GM12878 (cell line): ENCODE results near the gene NCDN. TPM values are rescaled to one million over a fixed set of nuclear protein-coding genes. Genes with fewer than 3 reads are reported as not detected.

ENCODE experiments used
- ATAC-seq: fragments of 200-7000 bp; cut with Tn5 transposase; 3 replicates; pipeline ENCODE4 v1.9.1; 2020; ENCODE audit warnings: mild to moderate bottlenecking, moderate library complexity
- BruUV-seq: library from RNA; stranded (reverse); fragments of 400-500 nt; replicated peaks from 2 replicates; lab custom pipeline; 2021; lab: Mats Ljungman, UMichigan
- CTCF ChIA-PET: fragments of 300-600 bp; sonication (Branson Sonifier 250); formaldehyde crosslinking; extraction: SDS; loops from one replicate; lab custom pipeline; 2021; ENCODE audit warnings: inconsistent platforms; lab: Yijun Ruan, JAX
- POLR2A ChIA-PET: fragments of 350-600 bp; formaldehyde crosslinking; extraction: SDS; loops from one replicate; lab custom pipeline; 2021; ENCODE audit warnings: inconsistent platforms; lab: Charles Lee
- RAD21 ChIA-PET: fragments of 300-600 bp; sonication (Branson Sonifier 250); formaldehyde crosslinking; loops from one replicate; lab custom pipeline; 2023; ENCODE audit warnings: antibody characterized with exemption; ENCODE audit not compliant: unreplicated experiment; lab: Charles Lee
- SMC1A ChIA-PET: fragments of 300-600 bp; sonication (Branson Sonifier 250); formaldehyde crosslinking; loops from one replicate; lab custom pipeline; 2023; ENCODE audit not compliant: unreplicated experiment, uncharacterized antibody; lab: Charles Lee
- DNase-seq: peaks from one replicate; pipeline ENCODE4 v3.0.0-alpha.2; 2011; ENCODE audit warnings: low read depth, low spot score
- FAIRE-seq: peaks from 3 replicates; lab custom pipeline; 2011; peaks lifted over from hg19 to GRCh38; lab: Jason Lieb, UNC
- H2AFZ ChIP-seq: 2 replicates; pipeline ENCODE4 v1.6.0; 2011; ENCODE audit warnings: low read depth, low read length, control low read depth; ENCODE audit not compliant: control insufficient read depth
- H3K27ac ChIP-seq: 2 replicates; pipeline ENCODE4 v1.5.1; 2011; ENCODE audit warnings: control low read depth; ENCODE audit not compliant: control insufficient read depth, insufficient read depth
- H3K27me3 ChIP-seq, 2 experiments: replicated peaks in 1 of 2; 2 replicates each; pipeline versions ENCODE4 v1.6.0 to v1.6.1; 2011; ENCODE audit warnings: low read length in 1 of 2; ENCODE audit not compliant: control insufficient read depth in 2 of 2, insufficient read depth in 2 of 2
- H3K36me3 ChIP-seq, 2 experiments: 2 replicates each; pipeline ENCODE4 v1.5.1; 2011; ENCODE audit warnings: low read length in 1 of 2; ENCODE audit not compliant: control insufficient read depth in 2 of 2, insufficient read depth in 2 of 2
- H3K4me1 ChIP-seq: 2 replicates; pipeline ENCODE4 v1.6.1; 2011; ENCODE audit warnings: mild to moderate bottlenecking, low read length, moderate library complexity, mixed read lengths; ENCODE audit not compliant: control insufficient read depth, insufficient read depth
- H3K4me2 ChIP-seq: 2 replicates; pipeline ENCODE4 v1.6.0; 2011; ENCODE audit warnings: control low read depth; ENCODE audit not compliant: control insufficient read depth, insufficient read depth
- H3K4me3 ChIP-seq: fragments of 200-600 bp; sonication (generic); 2 replicates; pipeline ENCODE4 v1.5.1; 2016
- H3K79me2 ChIP-seq: 2 replicates; pipeline ENCODE4 v1.6.0; 2011; ENCODE audit warnings: low read length; ENCODE audit not compliant: control insufficient read depth, insufficient read depth
- H3K9ac ChIP-seq: 2 replicates; pipeline ENCODE4 v1.8.0; 2011; ENCODE audit warnings: low read length, control low read depth, mixed read lengths; ENCODE audit not compliant: control insufficient read depth, insufficient read depth
- H3K9me3 ChIP-seq: replicated peaks from 3 replicates; pipeline ENCODE4 v1.5.1; 2011; ENCODE audit warnings: mild to moderate bottlenecking, low read length; ENCODE audit not compliant: control insufficient read depth, insufficient read depth
- H4K20me1 ChIP-seq: 2 replicates; pipeline ENCODE4 v1.6.0; 2011; ENCODE audit not compliant: control insufficient read depth, insufficient read depth
- CREB1 ChIP-seq: IDR thresholded peaks from 2 replicates; pipeline ENCODE4 v1.6.1; 2012; ENCODE audit warnings: low read depth, mild to moderate bottlenecking, inconsistent platforms
- CTCF ChIP-seq, 3 experiments: IDR thresholded peaks in 2 of 3; conservative IDR thresholded peaks in 1 of 3; 2 replicates each; pipeline ENCODE4 v1.5.1; 2011; ENCODE audit warnings: low read depth in 3 of 3, low read length in 3 of 3, mild to moderate bottlenecking in 3 of 3, control low read depth in 2 of 3, moderate library complexity in 2 of 3, inconsistent platforms in 1 of 3, mixed read lengths in 1 of 3; ENCODE audit not compliant: control insufficient read depth in 2 of 3, insufficient read depth in 1 of 3; ENCODE audit errors: extremely low read depth in 1 of 3
- NRF1 ChIP-seq: conservative IDR thresholded peaks from 2 replicates; pipeline ENCODE4 v1.6.1; 2011; ENCODE audit warnings: mild to moderate bottlenecking, low read depth, low read length, improper control_type of control experiment
- RAD21 ChIP-seq: IDR thresholded peaks from 2 replicates; pipeline ENCODE4 v1.6.1; 2011; ENCODE audit warnings: mild to moderate bottlenecking, low read depth, low read length, moderate library complexity; ENCODE audit not compliant: insufficient read depth
- SIN3A ChIP-seq: IDR thresholded peaks from 2 replicates; pipeline ENCODE4 v1.6.1; 2012; ENCODE audit warnings: low read depth, low read length, improper control_type of control experiment
- SMC3 ChIP-seq: IDR thresholded peaks from 2 replicates; pipeline ENCODE4 v1.6.1; 2011; ENCODE audit warnings: low read length, improper control_type of control experiment, borderline replicate concordance
- STAT1 ChIP-seq: fragments of 450-650 bp; conservative IDR thresholded peaks from 2 replicates; pipeline ENCODE4 v1.6.1; 2014; ENCODE audit warnings: antibody characterized with exemption, mild to moderate bottlenecking
- TAF1 ChIP-seq: IDR thresholded peaks from 2 replicates; pipeline ENCODE4 v1.6.1; 2011; ENCODE audit warnings: mild to moderate bottlenecking, low read depth, low read length, borderline replicate concordance
- WGBS: methylation state at CpG from one replicate; pipeline ENCODE4 v1.1.6; 2016; ENCODE audit warnings: low lambda C conversion rate; ENCODE audit not compliant: insufficient replicate concordance, insufficient coverage; ENCODE audit errors: missing lambda C conversion rate; 5-methylcytosine and 5-hydroxymethylcytosine counted together
- in situ Hi-C: fragments of 300-500 bp; cut with MboI; formaldehyde crosslinking; loops from 9 replicates; pipeline ENCODE4 v1.14.3; 2018; ENCODE audit warnings: mixed read lengths
- intact Hi-C: fragments of 100-400 bp; cut with micrococcal nuclease; formaldehyde crosslinking; loops from one replicate; pipeline ENCODE4 v1.14.2; 2022; ENCODE audit not compliant: unreplicated experiment
- polyA plus RNA-seq, 11 experiments: library from polyadenylated mRNA; depleted of rRNA in 4 of 11; unstranded in 6 of 11; stranded (reverse) in 5 of 11; fragments of >200 nt; fragmentation: Nextera tagmentation in 4 of 11; fragmentation: Illumina TruSeq in 1 of 11; extraction: Ambion mirVana in 4 of 11; extraction: Trizol in 1 of 11; gene quantifications; 1 replicate in 1 of 11; 2 replicates in 10 of 11; pipeline versions ENCODE4 v1.2.1 to v1.2.3, GENCODE V29; 2011 to 2016; ENCODE audit warnings: inconsistent platforms in 2 of 11, missing spikeins in 2 of 11, low read depth in 1 of 11
- total RNA-seq, 4 experiments: library from RNA; depleted of rRNA in 3 of 4; stranded (reverse); fragments of >200 nt in 3 of 4; fragmentation: Illumina TruSeq in 1 of 4; extraction: Trizol in 1 of 4; gene quantifications; 2 replicates each; pipeline versions ENCODE4 v1.2.1 to v1.2.3, GENCODE V29; 2013 to 2021

Gene NCDN
- total and polyA plus RNA-seq, 10 of the 15 experiments (the other 5 are each of a cell fraction or from before 2014, with no cell fraction given) = 1.8 to 25.5 (median 10.9) TPM

GRCh38 chr1:35568975-35569395 lies 11.4 kb downstream of the NCDN start:
- WGBS = 25% methylated on average over 4 of the region's 4 CpGs
- ChIA-PET CTCF (interaction anchor here (0.6 to 7.1 kb wide), 39 partner anchors 9 to 367 kb away, joined by 3 to 248 read pairs (median 4); partner anchors contain the start of genes C1orf216, CLSPN, KIAA0319L and ZMYM4), RAD21 (interaction anchor here (0.7 to 3.4 kb wide), 18 partner anchors 9 to 218 kb away, joined by 3 to 57 read pairs (median 5); partner anchors contain the start of gene CLSPN), POLR2A (interaction anchor here (0.9 kb wide), 1 partner anchor 213 kb away, joined by 3 read pairs; no protein-coding TSS in a partner anchor), SMC1A (interaction anchor here (0.5 to 5.9 kb wide), 24 partner anchors 9 to 447 kb away, joined by 3 to 128 read pairs (median 4); partner anchors contain the start of genes C1orf216 and CLSPN)
- DNase-seq (no peak), FAIRE-seq (peak; percentile 86), ATAC-seq (peak; percentile 82)
- Histone ChIP-seq H3K79me2 (no peaks in the 10 kb centered on the region), H3K36me3 (peaks cover 0 to 7% of the 10 kb centered on the region in 2 experiments; a peak in 1 of 4 replicates), H3K27me3 (peaks cover 0 to 2% of the 10 kb centered on the region in 2 experiments; a peak in 1 of 4 replicates), H3K9ac (no peak overlapping the region), H4K20me1 (no peaks in the 10 kb centered on the region), H3K4me3 (no peak overlapping the region), H3K4me1 (no peaks in the 10 kb centered on the region), H2AFZ (no peak overlapping the region), H3K4me2 (no peak overlapping the region), H3K27ac (no peak overlapping the region), H3K9me3 (no peaks in the 10 kb centered on the region)
- intact Hi-C loops (loop anchor here (1.0 to 2.0 kb wide), 3 partner anchors 146 to 205 kb away; no protein-coding TSS in a partner anchor), in situ Hi-C loops (loop anchor here (5.0 kb wide), 2 partner anchors 148 to 208 kb away; partner anchors contain the start of gene C1orf216)
- peak; percentile 85 to 93 (median 89) for TF ChIP-seq CTCF (IDR thresholded peaks at IDR 0.05 in 2 of 3, conservative IDR thresholded peaks at IDR 0.05 in 1 of 3; ENCODE audit: control insufficient read depth in 2 of 3, extremely low read depth in 1 of 3, insufficient read depth in 1 of 3, low read depth in 3 of 3, low read length in 3 of 3)
- peak; percentile 95 for TF ChIP-seq SMC3
- TF ChIP-seq TAF1 = no peak
- TF ChIP-seq NRF1 = no peak
- TF ChIP-seq CREB1 = no peak
- peak; percentile 83 for TF ChIP-seq RAD21
- TF ChIP-seq SIN3A = no peak
- TF ChIP-seq STAT1 = 0 out of 2 replicates have a peak, but pooled peaks have one; percentile 34
- no TSS peak for BruUV-seq
